Esophagus squamous epithelium (tissue), 4 donors: Measurements from ENCODE around the gene SESTD1.

Experiments used
- CTCF ChIP-seq, 6 experiments: fragments of 450-650 bp in 4 of 6; fragments of 200-600 bp in 2 of 6; sonication (generic) in 2 of 6; IDR thresholded peaks; one replicate each; pipeline ENCODE4 v1.5.1; 2016 to 2019; ENCODE audit warnings: antibody characterized with exemption in 6 of 6, mild to moderate bottlenecking in 4 of 6, moderate library complexity in 4 of 6
- POLR2A ChIP-seq, 4 donors: fragments of 450-650 bp; IDR thresholded peaks; one replicate each; pipeline ENCODE4 v1.6.1; 2017; ENCODE audit warnings: antibody characterized with exemption in 4 of 4, mild to moderate bottlenecking in 4 of 4, moderate library complexity in 3 of 4

GRCh38 chr2:179307616-179308371, 43.2 kb upstream of the SESTD1 start:
- TF ChIP-seq POLR2A (IDR thresholded peaks at IDR 0.05) (no peak), CTCF (IDR thresholded peaks at IDR 0.05) (no peak)
